GM12874 (cell line): ENCODE results near the gene TH.

ENCODE experiments used
- TF ChIP-seq, protein P1 (sequence below): IDR thresholded peaks from 2 replicates; pipeline ENCODE4 v1.5.1; 2011; ENCODE audit warnings: low read depth, mild to moderate bottlenecking, control low read depth, low read length, moderate library complexity; ENCODE audit not compliant: insufficient read depth

TH gene

DNA sequence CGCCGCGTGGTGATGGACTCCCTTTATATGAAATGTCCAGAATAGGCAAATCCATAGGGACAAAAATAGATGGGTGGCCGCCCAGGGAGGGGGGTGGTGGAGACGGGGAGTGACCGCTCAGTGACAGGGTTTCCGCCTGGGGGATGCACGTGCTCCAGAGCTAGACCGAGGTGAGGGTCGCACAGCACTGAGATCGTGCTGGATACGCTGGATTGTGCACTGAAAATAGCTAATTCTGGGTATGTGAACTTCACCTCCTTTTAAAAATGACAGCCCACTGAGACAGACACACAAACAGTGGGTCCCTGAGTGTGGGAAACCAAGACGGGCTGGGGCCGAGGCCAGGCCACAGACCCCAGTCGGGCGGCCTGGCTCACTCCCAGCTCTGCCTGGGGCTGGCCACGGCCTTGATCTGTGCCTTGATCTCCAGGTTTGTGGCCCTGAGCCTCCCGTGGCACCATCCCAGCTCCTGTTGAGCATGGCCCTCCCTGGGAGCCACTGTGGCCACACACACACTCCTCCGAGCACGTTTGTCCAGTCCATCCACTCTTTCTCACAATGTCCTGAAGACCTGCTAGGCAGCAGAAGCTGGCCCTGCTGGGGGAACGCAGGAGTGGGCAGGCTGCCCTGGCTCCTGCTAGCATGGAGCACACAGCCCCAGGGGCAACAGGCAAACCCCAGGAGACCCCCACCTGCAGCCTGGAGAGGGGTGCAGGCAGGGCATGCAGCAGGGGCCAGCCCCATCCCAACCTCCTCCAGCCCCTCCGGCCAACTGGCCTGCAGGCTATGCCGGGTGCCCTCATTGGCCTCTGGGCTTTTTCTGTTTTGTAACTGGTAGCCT, 41.0 kb upstream of the TH start:
- TF ChIP-seq, protein P1, sequence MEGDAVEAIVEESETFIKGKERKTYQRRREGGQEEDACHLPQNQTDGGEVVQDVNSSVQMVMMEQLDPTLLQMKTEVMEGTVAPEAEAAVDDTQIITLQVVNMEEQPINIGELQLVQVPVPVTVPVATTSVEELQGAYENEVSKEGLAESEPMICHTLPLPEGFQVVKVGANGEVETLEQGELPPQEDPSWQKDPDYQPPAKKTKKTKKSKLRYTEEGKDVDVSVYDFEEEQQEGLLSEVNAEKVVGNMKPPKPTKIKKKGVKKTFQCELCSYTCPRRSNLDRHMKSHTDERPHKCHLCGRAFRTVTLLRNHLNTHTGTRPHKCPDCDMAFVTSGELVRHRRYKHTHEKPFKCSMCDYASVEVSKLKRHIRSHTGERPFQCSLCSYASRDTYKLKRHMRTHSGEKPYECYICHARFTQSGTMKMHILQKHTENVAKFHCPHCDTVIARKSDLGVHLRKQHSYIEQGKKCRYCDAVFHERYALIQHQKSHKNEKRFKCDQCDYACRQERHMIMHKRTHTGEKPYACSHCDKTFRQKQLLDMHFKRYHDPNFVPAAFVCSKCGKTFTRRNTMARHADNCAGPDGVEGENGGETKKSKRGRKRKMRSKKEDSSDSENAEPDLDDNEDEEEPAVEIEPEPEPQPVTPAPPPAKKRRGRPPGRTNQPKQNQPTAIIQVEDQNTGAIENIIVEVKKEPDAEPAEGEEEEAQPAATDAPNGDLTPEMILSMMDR: no peak

DNA sequence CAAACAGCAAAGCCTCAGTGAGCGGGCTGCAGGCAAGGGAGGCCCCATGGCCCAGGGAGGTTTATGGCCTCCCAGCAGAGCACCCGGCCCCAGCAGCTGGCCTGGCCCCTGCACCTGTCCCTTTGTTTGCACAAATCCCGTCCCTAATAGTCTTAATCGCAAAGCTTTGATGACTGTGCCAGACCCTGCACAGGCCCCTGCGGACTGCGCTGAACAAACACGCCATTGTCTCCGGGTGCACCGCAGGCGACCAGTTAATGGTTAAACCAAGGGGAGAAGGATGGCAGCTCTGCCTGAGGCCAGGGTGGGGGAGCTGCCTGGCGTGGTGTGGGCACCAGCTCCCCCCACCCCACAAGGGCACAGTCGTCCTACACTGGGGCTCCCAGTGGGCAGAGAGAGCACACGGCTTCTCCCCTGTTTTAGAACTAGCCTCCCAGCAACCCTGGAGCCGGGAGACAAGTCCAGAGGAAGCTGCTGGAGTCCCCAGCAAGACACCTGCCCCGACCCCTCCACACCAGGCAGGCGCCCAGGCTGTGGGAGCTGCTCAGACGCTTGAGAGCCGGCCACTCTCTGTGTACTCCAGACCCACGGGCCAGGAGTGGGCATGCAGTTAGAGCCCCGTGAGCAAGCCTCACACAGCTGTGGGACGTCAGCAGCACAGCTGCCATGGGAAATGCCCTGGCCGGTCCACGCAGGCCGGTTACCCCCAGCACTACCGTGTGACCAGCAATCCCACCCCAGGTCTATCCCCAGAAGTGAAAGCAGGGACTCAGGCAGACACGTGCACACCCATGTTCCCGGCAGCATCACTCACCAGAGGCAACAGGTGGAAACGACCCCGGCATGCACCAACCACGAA, 39.7 kb upstream of the TH start:
- TF ChIP-seq, protein P1: no peak

DNA sequence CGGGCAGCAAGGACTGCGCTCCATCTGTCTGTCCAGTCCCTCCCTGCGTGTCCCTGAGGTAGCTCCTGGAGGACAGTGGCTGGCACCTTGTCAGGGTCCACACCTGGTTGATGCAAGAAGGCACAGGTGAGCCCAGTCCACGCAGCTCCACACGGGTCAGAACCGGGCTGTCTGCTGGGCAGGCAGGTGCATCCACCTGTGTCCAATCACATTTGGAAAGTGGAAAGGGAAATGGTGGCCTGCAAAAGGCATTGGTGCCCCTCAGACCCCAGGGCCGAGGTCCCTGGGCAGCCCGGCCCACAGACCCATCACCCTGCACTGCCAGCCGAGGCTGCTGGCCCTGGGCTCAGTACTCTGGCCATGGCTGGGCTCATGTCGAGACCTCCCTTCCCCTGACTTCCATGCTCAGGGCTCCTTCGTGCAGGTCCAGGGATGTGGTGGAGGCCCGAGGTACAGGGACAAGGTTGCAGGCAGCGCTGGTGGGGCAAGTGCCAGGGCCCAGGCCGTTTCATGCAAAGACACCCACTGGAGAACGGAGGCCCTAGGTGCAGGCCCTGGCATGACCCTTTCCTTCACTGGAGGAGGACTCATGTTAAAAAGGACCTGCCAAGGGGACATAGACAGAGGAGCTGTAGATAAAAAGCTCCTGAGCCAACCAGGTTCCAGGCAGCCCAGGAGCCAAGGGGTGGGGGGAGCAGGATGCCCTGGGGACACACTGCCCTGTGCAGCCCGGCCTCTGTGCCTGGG, 38.9 kb upstream of the TH start:
- TF ChIP-seq, protein P1: no peak

DNA sequence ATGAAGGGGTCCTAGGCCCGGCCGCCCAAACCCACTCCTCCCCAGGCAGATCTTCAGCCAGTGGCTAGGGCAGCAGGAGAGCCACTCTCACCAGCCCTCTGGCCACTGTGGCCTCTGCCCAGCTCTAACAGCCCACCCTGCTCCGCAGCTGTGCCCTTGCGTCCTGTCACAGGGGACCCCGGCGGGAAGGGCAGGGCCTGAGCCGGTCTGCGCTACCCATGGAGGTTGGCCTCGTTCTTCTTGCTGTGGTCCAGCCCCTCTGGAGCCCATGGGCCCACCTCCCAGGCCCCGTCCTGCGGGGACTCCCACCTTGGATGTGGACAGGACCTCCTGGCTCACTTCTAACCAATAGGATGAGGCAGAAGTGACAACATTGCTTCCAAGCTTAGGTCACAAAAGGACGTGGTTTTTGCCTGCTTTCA, 38.3 kb upstream of the TH start:
- TF ChIP-seq, protein P1: no peak

DNA sequence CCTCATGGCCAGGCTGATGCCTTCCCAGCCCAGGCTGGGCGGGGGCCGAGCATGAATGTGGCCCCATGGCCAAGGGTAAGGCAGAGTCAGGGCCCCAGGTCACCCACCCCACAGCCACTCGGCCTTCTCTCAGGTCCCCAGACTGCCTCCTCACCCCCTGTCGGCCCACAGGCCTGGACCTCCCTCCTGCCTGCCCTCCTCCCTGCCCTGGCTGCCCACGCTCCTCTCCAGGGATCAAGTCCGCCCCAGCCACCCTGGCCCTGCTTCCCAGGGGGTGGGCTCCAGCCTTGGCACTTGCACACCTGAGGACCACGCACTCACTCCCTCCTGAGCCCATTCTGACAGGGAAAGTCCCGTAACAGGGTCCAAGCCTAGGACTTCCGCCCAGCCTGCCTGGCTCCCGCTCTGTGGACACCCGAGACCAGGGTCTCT, 37.8 kb upstream of the TH start:
- TF ChIP-seq, protein P1: no peak

DNA sequence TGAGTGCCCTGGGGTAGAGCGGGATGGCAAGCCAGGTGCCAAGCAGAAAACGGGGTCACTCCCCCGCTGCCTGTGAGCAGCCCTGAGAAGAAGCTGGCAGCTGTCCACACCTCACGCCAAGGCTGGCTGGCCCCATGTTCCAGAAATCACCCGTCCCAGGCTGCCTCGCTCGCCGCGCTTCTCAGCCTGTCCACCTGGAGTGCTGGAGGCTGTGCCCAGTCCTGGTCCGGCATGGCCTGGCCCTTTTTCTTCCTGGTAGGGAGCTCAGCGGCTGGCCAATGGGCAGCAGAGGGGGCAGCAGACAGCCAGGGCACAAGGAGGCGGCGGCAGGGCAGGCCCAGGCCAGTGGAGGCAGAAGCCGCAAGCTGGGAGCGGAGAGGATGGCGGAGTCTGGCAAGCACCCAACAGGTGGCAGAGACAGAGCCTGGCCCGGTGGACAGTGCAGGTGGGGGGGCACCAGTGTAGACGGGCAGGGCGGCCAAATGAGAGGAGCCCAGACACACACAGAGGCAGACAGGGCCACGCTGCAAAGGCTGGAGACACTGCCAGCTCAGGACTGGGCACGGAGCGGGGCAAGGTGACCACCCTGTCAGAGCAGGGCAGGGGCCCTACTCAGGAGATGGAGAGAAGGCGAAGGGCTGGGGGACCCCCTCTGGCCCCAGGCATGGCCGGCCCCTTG, 37.2 kb upstream of the TH start:
- TF ChIP-seq, protein P1: no peak
